Measurements from ENCODE around the gene SHISA7. TPM values are rescaled to one million over a fixed set of nuclear protein-coding genes. Genes with fewer than 3 reads are reported as not detected.

SHISA7 gene
- total RNA-seq, 1 experiment from 2014 or later: not detected

- Histone ChIP-seq H3K9me3 (ENCODE audit: low read length) (no peaks in the 10 kb centered on the region), H2AFZ (ENCODE audit: low read length) (peak overlapping the region; percentile 69), H3K27ac (ENCODE audit: low read length) (0 out of 2 replicates have a peak overlapping the region, but pooled peaks have one; percentile 26), H3F3A (ENCODE audit: low read length, unreplicated experiment) (peaks cover 3% of the 10 kb centered on the region), H3K79me2 (ENCODE audit: low read length) (peaks cover 59% of the 10 kb centered on the region), H3K9ac (ENCODE audit: low read length) (peak overlapping the region; percentile 95), H3K27me3 (ENCODE audit: low read length) (no peaks in the 10 kb centered on the region), H3K9me2 (replicated peaks; ENCODE audit: low read length) (no peaks in the 10 kb centered on the region), H3K4me3 (ENCODE audit: low read length) (peak overlapping the region; percentile 98), H4K20me1 (ENCODE audit: low read length) (peaks cover 25% of the 10 kb centered on the region), H3K36me3 (ENCODE audit: low read depth, low read length) (peaks cover 28% of the 10 kb centered on the region), H3K4me1 (ENCODE audit: insufficient read depth, low read length) (peaks cover 39% of the 10 kb centered on the region), H3K4me2 (ENCODE audit: low read length) (peak overlapping the region; percentile 95)
- TF ChIP-seq CTCF (conservative IDR thresholded peaks at IDR 0.05; ENCODE audit: low read depth, low read length): no peak
- peak; percentile 12 for ATAC-seq
- ChIA-PET CTCF (interaction anchor here (0.6 to 2.4 kb wide), 6 partner anchors 10 to 223 kb away, joined by 3 to 12 read pairs (median 4); partner anchors contain the start of gene KMT5C), POLR2A (ENCODE audit: unreplicated experiment) (interaction anchor here (0.6 to 1.4 kb wide), 2 partner anchors 29 to 44 kb away, joined by 3 to 8 read pairs; partner anchors contain the start of gene KMT5C)
- TSS peak; percentile 30 for BruUV-seq (replicated peaks)
- DNase-seq: peak; percentile 71
- intact Hi-C loops (cut with micrococcal nuclease): loop anchor here (2.0 to 10.0 kb wide), 2 partner anchors 45 to 169 kb away; partner anchors contain the start of gene KMT5C
These were observed 59.6 kb downstream of the SHISA7 start for GRCh38 chr19:55383279-55384130.

GRCh38 chr19:55382522-55383054, 60.5 kb downstream of the SHISA7 start:
- Histone ChIP-seq H3K27me3 (ENCODE audit: low read length) (no peaks in the 10 kb centered on the region), H3K4me3 (ENCODE audit: low read length) (peak overlapping the region; percentile 78), H3K4me2 (ENCODE audit: low read length) (peak overlapping the region; percentile 95), H3F3A (ENCODE audit: low read length, unreplicated experiment) (no peaks in the 10 kb centered on the region), H3K9ac (ENCODE audit: low read length) (peak overlapping the region; percentile 67; the same call in 1 of the 2 replicates), H3K4me1 (ENCODE audit: insufficient read depth, low read length) (peaks cover 30% of the 10 kb centered on the region), H2AFZ (ENCODE audit: low read length) (no peak overlapping the region), H3K36me3 (ENCODE audit: low read depth, low read length) (peaks cover 19% of the 10 kb centered on the region), H3K27ac (ENCODE audit: low read length) (no peak overlapping the region), H4K20me1 (ENCODE audit: low read length) (peaks cover 16% of the 10 kb centered on the region), H3K79me2 (ENCODE audit: low read length) (peaks cover 50% of the 10 kb centered on the region), H3K9me2 (replicated peaks; ENCODE audit: low read length) (no peaks in the 10 kb centered on the region), H3K9me3 (ENCODE audit: low read length) (no peaks in the 10 kb centered on the region)
- intact Hi-C loops (cut with micrococcal nuclease): loop anchor here (10.0 kb wide), 1 partner anchor 168 kb away; no protein-coding TSS in a partner anchor
- ATAC-seq: no peak
- ChIA-PET POLR2A (ENCODE audit: unreplicated experiment) (interaction anchor here (0.5 kb wide), 1 partner anchor 105 kb away, joined by 3 read pairs; no protein-coding TSS in a partner anchor), CTCF (interaction anchor here (2.4 kb wide), 1 partner anchor 43 kb away, joined by 9 read pairs; the partner anchor contains the start of gene KMT5C)
- BruUV-seq (replicated peaks): no TSS peak
- DNase-seq: no peak
- TF ChIP-seq EZH2 (IDR thresholded peaks at IDR 0.05; ENCODE audit: low read length, unreplicated experiment): no peak
- TF ChIP-seq CTCF (conservative IDR thresholded peaks at IDR 0.05; ENCODE audit: low read depth, low read length): no peak
- no peak for TF ChIP-seq EZH2phosphoT487 (IDR thresholded peaks at IDR 0.05; ENCODE audit: borderline replicate concordance, low read length)
